C4-2B (cell line): Measurements from ENCODE around the gene TRHDE.

Experiments
- CTCF ChIP-seq: fragments of 450-650 bp; conservative IDR thresholded peaks from 2 replicates; pipeline ENCODE4 v1.5.1; 2017; ENCODE audit warnings: mild to moderate bottlenecking
- ZFX ChIP-seq: fragments of 450-650 bp; IDR thresholded peaks from 2 replicates; pipeline ENCODE4 v1.6.1; 2017

- TF ChIP-seq CTCF = no peak
- no peak for TF ChIP-seq ZFX
Measured at GRCh38 chr12:72286526-72286925, 14.4 kb downstream of the TRHDE start.
